Caco-2 (cell line): ENCODE data around the gene C1orf159. TPM values are rescaled to one million over a fixed set of nuclear protein-coding genes. Genes with fewer than 3 reads are reported as not detected.
"Not testable (repeated sequence)": the region's sequence is repeated elsewhere in the genome, so short reads cannot be mapped to it uniquely, and the experiment has no call there.

Experiments used
- BruUV-seq: library from RNA; stranded (reverse); fragments of 400-500 nt; replicated peaks from 2 replicates; lab custom pipeline; 2021; lab: Mats Ljungman, UMichigan
- CTCF ChIA-PET: fragments of 300-600 bp; sonication (Branson Sonifier 250); formaldehyde crosslinking; loops from one replicate; lab custom pipeline; 2022; ENCODE audit warnings: antibody characterized with exemption; lab: Charles Lee
- POLR2A ChIA-PET: fragments of 300-600 bp; sonication (Branson Sonifier 250); formaldehyde crosslinking; loops from one replicate; lab custom pipeline; 2022; ENCODE audit warnings: antibody characterized with exemption; lab: Charles Lee
- DNase-seq, 2 experiments: peaks; one replicate each; pipeline versions ENCODE4 v3.0.0 to v3.0.0-alpha.2; 2020 to 2022
- H3K27me3 ChIP-seq: replicated peaks from 2 replicates; pipeline ENCODE4 v1.6.0; 2011; ENCODE audit warnings: low read length; ENCODE audit not compliant: control insufficient read depth, insufficient read depth
- H3K36me3 ChIP-seq: 2 replicates; pipeline ENCODE4 v1.5.1; 2011; ENCODE audit warnings: low read length; ENCODE audit not compliant: control insufficient read depth, insufficient read depth
- H3K4me1 ChIP-seq: fragments of 250-450 bp; sonication (Bioruptor Pico); 2 replicates; pipeline ENCODE4 v1.5.1; 2020; ENCODE audit warnings: mild to moderate bottlenecking
- H3K4me3 ChIP-seq: 2 replicates; pipeline ENCODE4 v1.5.1; 2011; ENCODE audit warnings: low read depth, mild to moderate bottlenecking, control low read depth, low read length
- H3K9me3 ChIP-seq: fragments of 250-450 bp; sonication (Bioruptor Pico); 2 replicates; pipeline ENCODE4 v1.5.1; 2020; ENCODE audit warnings: mild to moderate bottlenecking, moderate library complexity
- H3K27ac Mint-ChIP-seq: one replicate; pipeline ENCODE4 v1.8.0; 2022; ENCODE audit warnings: mixed read lengths; ENCODE audit not compliant: unreplicated experiment
- H3K27me3 Mint-ChIP-seq: one replicate; pipeline ENCODE4 v1.8.0; 2022; ENCODE audit warnings: mixed read lengths; ENCODE audit not compliant: insufficient read depth, unreplicated experiment
- H3K36me3 Mint-ChIP-seq: one replicate; pipeline ENCODE4 v1.8.0; 2022; ENCODE audit warnings: mild to moderate bottlenecking, mixed read lengths; ENCODE audit not compliant: insufficient read depth, unreplicated experiment
- H3K4me1 Mint-ChIP-seq: one replicate; pipeline ENCODE4 v1.8.0; 2022; ENCODE audit warnings: low read depth, mixed read lengths; ENCODE audit not compliant: unreplicated experiment
- H3K4me3 Mint-ChIP-seq: one replicate; pipeline ENCODE4 v1.8.0; 2022; ENCODE audit warnings: mild to moderate bottlenecking, moderate library complexity, mixed read lengths; ENCODE audit not compliant: unreplicated experiment
- H3K9me3 Mint-ChIP-seq: one replicate; pipeline ENCODE4 v1.8.0; 2022; ENCODE audit warnings: mixed read lengths; ENCODE audit not compliant: unreplicated experiment
- intact Hi-C: fragments of 100-400 bp; cut with micrococcal nuclease; formaldehyde crosslinking; loops from one replicate; pipeline ENCODE4 v1.10.0; 2022; ENCODE audit not compliant: unreplicated experiment
- total RNA-seq: library from RNA; stranded (reverse); gene quantifications from 2 replicates; pipeline ENCODE4 v1.2.3, GENCODE V29; 2022
- TF ChIP-seq, protein P1 (sequence below), 2 experiments: fragments of 200-600 bp in 1 of 2; IDR thresholded peaks; 1 replicate in 1 of 2; 2 replicates in 1 of 2; pipeline versions ENCODE4 v1.5.1 to v1.8.0; 2011 to 2022; ENCODE audit warnings: antibody characterized with exemption in 1 of 2, control low read depth in 1 of 2, inconsistent platforms in 1 of 2, low read depth in 1 of 2, low read length in 1 of 2, mild to moderate bottlenecking in 1 of 2, moderate library complexity in 1 of 2; ENCODE audit not compliant: insufficient read depth in 1 of 2, severe bottlenecking in 1 of 2, unreplicated experiment in 1 of 2

The C1orf159 gene
- total RNA-seq, 1 experiment from 2014 or later, result 12.9 TPM

- no peaks in the 10 kb centered on the region for H3K27me3 Mint-ChIP-seq
- Histone ChIP-seq H3K9me3 (no peaks in the 10 kb centered on the region), H3K4me3 (peak overlapping the region; percentile 64), H3K27me3 (no peaks in the 10 kb centered on the region), H3K36me3 (no peaks in the 10 kb centered on the region), H3K4me1 (peaks cover 19% of the 10 kb centered on the region)
- POLR2A ChIA-PET, result interaction anchor here (1.2 to 1.5 kb wide), 2 partner anchors 34 to 39 kb away, joined by 3 to 4 read pairs; partner anchors contain the start of gene AGRN
- H3K27ac Mint-ChIP-seq, result peak overlapping the region; percentile 51
- intact Hi-C loops, result loop anchor here (2.0 kb wide), 2 partner anchors 19 to 43 kb away; no protein-coding TSS in a partner anchor
- H3K4me3 Mint-ChIP-seq, result peak overlapping the region; percentile 80
- peaks cover 7% of the 10 kb centered on the region for H3K4me1 Mint-ChIP-seq
- peak; percentile 62 to 80 for DNase-seq
- H3K36me3 Mint-ChIP-seq, result peaks cover 54% of the 10 kb centered on the region
- TSS peak; percentile 45 for BruUV-seq
- TF ChIP-seq, protein P1, sequence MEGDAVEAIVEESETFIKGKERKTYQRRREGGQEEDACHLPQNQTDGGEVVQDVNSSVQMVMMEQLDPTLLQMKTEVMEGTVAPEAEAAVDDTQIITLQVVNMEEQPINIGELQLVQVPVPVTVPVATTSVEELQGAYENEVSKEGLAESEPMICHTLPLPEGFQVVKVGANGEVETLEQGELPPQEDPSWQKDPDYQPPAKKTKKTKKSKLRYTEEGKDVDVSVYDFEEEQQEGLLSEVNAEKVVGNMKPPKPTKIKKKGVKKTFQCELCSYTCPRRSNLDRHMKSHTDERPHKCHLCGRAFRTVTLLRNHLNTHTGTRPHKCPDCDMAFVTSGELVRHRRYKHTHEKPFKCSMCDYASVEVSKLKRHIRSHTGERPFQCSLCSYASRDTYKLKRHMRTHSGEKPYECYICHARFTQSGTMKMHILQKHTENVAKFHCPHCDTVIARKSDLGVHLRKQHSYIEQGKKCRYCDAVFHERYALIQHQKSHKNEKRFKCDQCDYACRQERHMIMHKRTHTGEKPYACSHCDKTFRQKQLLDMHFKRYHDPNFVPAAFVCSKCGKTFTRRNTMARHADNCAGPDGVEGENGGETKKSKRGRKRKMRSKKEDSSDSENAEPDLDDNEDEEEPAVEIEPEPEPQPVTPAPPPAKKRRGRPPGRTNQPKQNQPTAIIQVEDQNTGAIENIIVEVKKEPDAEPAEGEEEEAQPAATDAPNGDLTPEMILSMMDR (IDR thresholded peaks at IDR 0.05; ENCODE audit: insufficient read depth in 1 of 2, low read depth in 1 of 2, low read length in 1 of 2, severe bottlenecking in 1 of 2, unreplicated experiment in 1 of 2), result no peak
- no peaks in the 10 kb centered on the region for H3K9me3 Mint-ChIP-seq
- CTCF ChIA-PET, result interaction anchor here (0.6 to 1.5 kb wide), 3 partner anchors 45 to 215 kb away, joined by 3 to 5 read pairs (median 4); partner anchors contain the start of genes ISG15 and UBE2J2
These were observed 57.6 kb downstream of the C1orf159 start for GRCh38 chr1:1058088-1058905.

GRCh38 chr1:1057769-1058087 is 58.2 kb downstream of the C1orf159 start:
- DNase-seq, H3K36me3 ChIP-seq, H3K4me3 ChIP-seq, H3K9me3 ChIP-seq, H3K27me3 Mint-ChIP-seq, H3K4me1 Mint-ChIP-seq, H3K27me3 ChIP-seq, BruUV-seq, POLR2A ChIA-PET, H3K9me3 Mint-ChIP-seq: not testable (repeated sequence)
- peak overlapping the region; percentile 80 for H3K4me3 Mint-ChIP-seq
- intact Hi-C loops, result loop anchor here (2.0 kb wide), 2 partner anchors 19 to 43 kb away; no protein-coding TSS in a partner anchor
- CTCF ChIA-PET, result interaction anchor here (1.3 kb wide), 1 partner anchor 44 kb away, joined by 3 read pairs; the partner anchor contains the start of gene ISG15
- H3K27ac Mint-ChIP-seq, result peak overlapping the region; percentile 51
- peaks cover 59% of the 10 kb centered on the region for H3K36me3 Mint-ChIP-seq
- H3K4me1 ChIP-seq, result peaks cover 19% of the 10 kb centered on the region

GRCh38 chr1:1055841-1056736 is 59.8 kb downstream of the C1orf159 start:
- Mint-ChIP-seq H3K4me3 (no peak overlapping the region), H3K27ac (no peak overlapping the region), H3K36me3 (peaks cover 72% of the 10 kb centered on the region), H3K4me1 (peaks cover 7% of the 10 kb centered on the region), H3K9me3 (no peaks in the 10 kb centered on the region), H3K27me3 (no peaks in the 10 kb centered on the region)
- intact Hi-C loops, result no loop called here
- ChIA-PET CTCF (no interaction called here), POLR2A (no interaction called here)
- Histone ChIP-seq H3K36me3 (no peaks in the 10 kb centered on the region), H3K27me3 (no peaks in the 10 kb centered on the region), H3K9me3 (no peaks in the 10 kb centered on the region), H3K4me3 (no peak overlapping the region), H3K4me1 (peaks cover 19% of the 10 kb centered on the region)
- BruUV-seq, result no TSS peak
- TF ChIP-seq, protein P1 (IDR thresholded peaks at IDR 0.05; ENCODE audit: insufficient read depth in 1 of 2, low read depth in 1 of 2, low read length in 1 of 2, severe bottlenecking in 1 of 2, unreplicated experiment in 1 of 2), result no peak
- no peak for DNase-seq
